ENCODE results near the gene LY6G5B.

DNA sequence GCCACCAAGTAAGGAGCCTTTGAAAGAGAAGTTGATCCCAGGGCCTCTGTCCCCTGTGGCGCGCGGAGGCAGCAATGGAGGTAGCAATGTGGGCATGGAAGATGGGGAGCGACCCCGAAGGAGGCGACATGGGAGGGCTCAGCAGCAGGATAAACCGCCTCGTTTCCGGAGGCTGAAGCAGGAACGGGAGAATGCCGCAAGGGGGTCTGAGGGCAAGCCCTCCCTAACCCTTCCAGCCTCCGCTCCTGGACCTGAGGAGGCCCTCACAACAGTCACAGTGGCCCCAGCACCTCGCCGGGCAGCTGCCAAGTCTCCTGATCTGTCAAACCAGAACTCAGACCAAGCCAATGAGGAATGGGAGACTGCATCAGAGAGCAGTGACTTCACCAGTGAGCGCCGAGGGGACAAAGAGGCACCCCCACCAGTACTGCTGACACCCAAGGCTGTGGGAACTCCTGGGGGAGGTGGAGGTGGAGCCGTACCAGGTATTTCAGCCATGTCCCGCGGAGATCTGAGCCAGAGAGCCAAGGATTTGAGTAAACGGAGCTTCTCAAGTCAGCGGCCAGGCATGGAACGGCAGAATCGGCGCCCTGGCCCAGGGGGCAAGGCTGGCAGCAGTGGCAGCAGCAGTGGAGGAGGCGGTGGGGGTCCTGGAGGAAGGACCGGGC, 37.4 kb upstream of the LY6G5B start:
- TF ChIP-seq, protein P1, sequence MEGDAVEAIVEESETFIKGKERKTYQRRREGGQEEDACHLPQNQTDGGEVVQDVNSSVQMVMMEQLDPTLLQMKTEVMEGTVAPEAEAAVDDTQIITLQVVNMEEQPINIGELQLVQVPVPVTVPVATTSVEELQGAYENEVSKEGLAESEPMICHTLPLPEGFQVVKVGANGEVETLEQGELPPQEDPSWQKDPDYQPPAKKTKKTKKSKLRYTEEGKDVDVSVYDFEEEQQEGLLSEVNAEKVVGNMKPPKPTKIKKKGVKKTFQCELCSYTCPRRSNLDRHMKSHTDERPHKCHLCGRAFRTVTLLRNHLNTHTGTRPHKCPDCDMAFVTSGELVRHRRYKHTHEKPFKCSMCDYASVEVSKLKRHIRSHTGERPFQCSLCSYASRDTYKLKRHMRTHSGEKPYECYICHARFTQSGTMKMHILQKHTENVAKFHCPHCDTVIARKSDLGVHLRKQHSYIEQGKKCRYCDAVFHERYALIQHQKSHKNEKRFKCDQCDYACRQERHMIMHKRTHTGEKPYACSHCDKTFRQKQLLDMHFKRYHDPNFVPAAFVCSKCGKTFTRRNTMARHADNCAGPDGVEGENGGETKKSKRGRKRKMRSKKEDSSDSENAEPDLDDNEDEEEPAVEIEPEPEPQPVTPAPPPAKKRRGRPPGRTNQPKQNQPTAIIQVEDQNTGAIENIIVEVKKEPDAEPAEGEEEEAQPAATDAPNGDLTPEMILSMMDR (IDR thresholded peaks at IDR 0.05), result no peak
- TF ChIP-seq POLR2A (IDR thresholded peaks at IDR 0.05), result no peak
